Esophagus (tissue), 2 donors: ENCODE measurements around the gene PFN4. TPM values are rescaled to one million over a fixed set of nuclear protein-coding genes. Genes with fewer than 3 reads are reported as not detected.
"Not testable (repeated sequence)": the region's sequence is repeated elsewhere in the genome, so short reads cannot be mapped to it uniquely, and the experiment has no call there.

Experiments used
- H3K27ac ChIP-seq, 2 donors: one replicate each; pipeline ENCODE4 v1.5.1; 2013; ENCODE audit warnings: low read depth in 2 of 2, mild to moderate bottlenecking in 2 of 2, inconsistent platforms in 1 of 2, low read length in 1 of 2, moderate library complexity in 1 of 2
- H3K27me3 ChIP-seq, 2 donors: one replicate each; pipeline ENCODE4 v1.6.1; 2013; ENCODE audit warnings: low read length in 2 of 2, control low read depth in 1 of 2, mild to moderate bottlenecking in 1 of 2; ENCODE audit not compliant: insufficient read depth in 2 of 2, control insufficient read depth in 1 of 2
- H3K36me3 ChIP-seq, 2 donors: one replicate each; pipeline ENCODE4 v1.6.1; 2013; ENCODE audit warnings: low read length in 1 of 2; ENCODE audit not compliant: control insufficient read depth in 2 of 2, insufficient read depth in 2 of 2
- H3K4me1 ChIP-seq, 2 donors: one replicate each; pipeline ENCODE4 v1.6.1; 2013; ENCODE audit warnings: low read length in 1 of 2; ENCODE audit not compliant: control insufficient read depth in 2 of 2, insufficient read depth in 2 of 2
- H3K4me3 ChIP-seq, 2 donors: one replicate each; pipeline ENCODE4 v1.5.1; 2013; ENCODE audit warnings: low read length in 2 of 2, mild to moderate bottlenecking in 2 of 2, low read depth in 1 of 2, moderate library complexity in 1 of 2
- H3K9me3 ChIP-seq, 2 donors: one replicate each; pipeline ENCODE4 v1.6.1; 2013; ENCODE audit warnings: mild to moderate bottlenecking in 2 of 2, low read depth in 1 of 2, low read length in 1 of 2, moderate library complexity in 1 of 2; ENCODE audit not compliant: control insufficient read depth in 2 of 2, insufficient read depth in 1 of 2
- WGBS, 2 donors: extraction: QIAGEN DNeasy Blood & Tissue Kit; methylation state at CpG; one replicate each; pipeline ENCODE4 v1.1.7; 2013; 5-methylcytosine and 5-hydroxymethylcytosine counted together
- polyA plus RNA-seq, 2 donors: library from polyadenylated mRNA; stranded (reverse); fragments of 200-250 nt; gene quantifications; one replicate each; pipeline ENCODE4 v1.2.3, GENCODE V29; 2013
- donor health status: healthy with polysubstance abuse.
- donor health status: Bipolar disorder and iron deficiency.

Gene PFN4
- polyA plus RNA-seq, 2 donors, result 0.39 to 0.55 TPM

GRCh38 chr2:24104110-24104650, 19.0 kb downstream of the PFN4 start:
- no peaks in the 10 kb centered on the region for H3K9me3 ChIP-seq
- 94 to 96% methylated on average over 8 of the region's 8 CpGs for WGBS, 2 donors

GRCh38 chr2:24102677-24103076, 20.5 kb downstream of the PFN4 start:
- peaks cover 0 to 3% of the 10 kb centered on the region in 2 donors for H3K4me1 ChIP-seq
- peaks cover 0 to 10% of the 10 kb centered on the region in 2 donors for H3K36me3 ChIP-seq
- no peak overlapping the region for H3K4me3 ChIP-seq
- no peaks in the 10 kb centered on the region for H3K9me3 ChIP-seq
- 80 to 83% methylated on average over 1 of the region's 1 CpG for WGBS, 2 donors
- H3K27me3 ChIP-seq, result no peaks in the 10 kb centered on the region
- no peak overlapping the region for H3K27ac ChIP-seq

More at GRCh38 chr2:24104110-24104650, 19.0 kb downstream of the PFN4 start:
- H3K4me3 ChIP-seq, result no peak overlapping the region
- H3K27me3 ChIP-seq, result no peaks in the 10 kb centered on the region
- peak overlapping the region in 1 of 2 donors; percentile 50 for H3K27ac ChIP-seq
- peaks cover 0 to 10% of the 10 kb centered on the region in 2 donors for H3K36me3 ChIP-seq
- H3K4me1 ChIP-seq, result peaks cover 0 to 3% of the 10 kb centered on the region in 2 donors

GRCh38 chr2:24101992-24102391, 21.1 kb downstream of the PFN4 start:
- WGBS, 2 donors, result 67 to 88% methylated on average over 2 of the region's 2 CpGs
- H3K4me1 ChIP-seq, result peaks cover 0 to 3% of the 10 kb centered on the region in 2 donors
- no peak overlapping the region for H3K27ac ChIP-seq
- H3K27me3 ChIP-seq, result no peaks in the 10 kb centered on the region
- H3K4me3 ChIP-seq, result no peak overlapping the region
- H3K36me3 ChIP-seq, result peaks cover 0 to 10% of the 10 kb centered on the region in 2 donors
- H3K9me3 ChIP-seq, result no peaks in the 10 kb centered on the region

- H3K36me3 ChIP-seq, H3K27ac ChIP-seq, H3K4me1 ChIP-seq, H3K4me3 ChIP-seq, H3K27me3 ChIP-seq, H3K9me3 ChIP-seq: not testable (repeated sequence)
- WGBS, 2 donors, result 83 to 97% methylated on average over 2 of the region's 2 CpGs
Measured at GRCh38 chr2:24100732-24101131, 22.4 kb downstream of the PFN4 start.

GRCh38 chr2:24095171-24095677, 27.9 kb downstream of the PFN4 start:
- H3K4me1 ChIP-seq, H3K4me3 ChIP-seq, H3K36me3 ChIP-seq, H3K27ac ChIP-seq, H3K9me3 ChIP-seq, H3K27me3 ChIP-seq: not testable (repeated sequence)
- 70 to 84% methylated on average over 17 of the region's 17 CpGs for WGBS, 2 donors

GRCh38 chr2:24093270-24093669, 29.9 kb downstream of the PFN4 start:
- H3K27ac ChIP-seq, H3K4me3 ChIP-seq, H3K4me1 ChIP-seq, H3K27me3 ChIP-seq, H3K36me3 ChIP-seq, H3K9me3 ChIP-seq: not testable (repeated sequence)
- WGBS, 2 donors, result 99 to 100% methylated on average over 5 of the region's 5 CpGs

GRCh38 chr2:24088821-24089359, 34.2 kb downstream of the PFN4 start:
- WGBS, 2 donors, result 51 to 80% methylated on average over 2 of the region's 2 CpGs
- no peaks in the 10 kb centered on the region for H3K4me1 ChIP-seq
- H3K27me3 ChIP-seq, result no peaks in the 10 kb centered on the region
- H3K4me3 ChIP-seq, result no peak overlapping the region
- peak overlapping the region in 1 of 2 donors; percentile 44 for H3K27ac ChIP-seq
- no peaks in the 10 kb centered on the region for H3K36me3 ChIP-seq
- no peaks in the 10 kb centered on the region for H3K9me3 ChIP-seq

GRCh38 chr2:24087032-24087431, 36.1 kb downstream of the PFN4 start:
- Histone ChIP-seq H3K4me3 (no peak overlapping the region), H3K4me1 (peaks cover 0 to 3% of the 10 kb centered on the region in 2 donors), H3K36me3 (peaks cover 0 to 6% of the 10 kb centered on the region in 2 donors), H3K27ac (no peak overlapping the region), H3K27me3 (no peaks in the 10 kb centered on the region), H3K9me3 (no peaks in the 10 kb centered on the region)
- 79 to 82% methylated on average over 3 of the region's 3 CpGs for WGBS, 2 donors

- Histone ChIP-seq H3K36me3 (peaks cover 0 to 9% of the 10 kb centered on the region in 2 donors), H3K27me3 (no peaks in the 10 kb centered on the region), H3K9me3 (no peaks in the 10 kb centered on the region), H3K27ac (no peak overlapping the region), H3K4me1 (peaks cover 0 to 3% of the 10 kb centered on the region in 2 donors), H3K4me3 (no peak overlapping the region)
- WGBS, 2 donors, result 82 to 88% methylated on average over 1 of the region's 1 CpG
Measured at GRCh38 chr2:24086241-24086640, 36.9 kb downstream of the PFN4 start.

GRCh38 chr2:24085200-24085489, 38.0 kb downstream of the PFN4 start:
- 30% methylated on average over 11 of the region's 11 CpGs for WGBS, 2 donors
- Histone ChIP-seq H3K9me3 (no peaks in the 10 kb centered on the region), H3K36me3 (peaks cover 0 to 9% of the 10 kb centered on the region in 2 donors), H3K27ac (peak overlapping the region; percentile 93 to 96), H3K27me3 (no peaks in the 10 kb centered on the region), H3K4me3 (peak overlapping the region; percentile 63 to 67), H3K4me1 (peaks cover 0 to 3% of the 10 kb centered on the region in 2 donors)
